Panc1 (cell line): ENCODE measurements around the gene TECPR2. TPM values are rescaled to one million over a fixed set of nuclear protein-coding genes. Genes with fewer than 3 reads are reported as not detected.

Experiments
- ATAC-seq: fragments of 200-7000 bp; cut with Tn5 transposase; 2 replicates; pipeline ENCODE4 v1.9.1; 2020; ENCODE audit warnings: mild to moderate bottlenecking, moderate library complexity
- BruUV-seq: library from RNA; stranded (reverse); fragments of 400-500 nt; replicated peaks from 2 replicates; lab custom pipeline; 2021; lab: Mats Ljungman, UMichigan
- CTCF ChIA-PET: fragments of 300-600 bp; sonication (Branson Sonifier 250); formaldehyde crosslinking; loops from one replicate; lab custom pipeline; 2022; ENCODE audit warnings: antibody characterized with exemption; lab: Charles Lee
- POLR2A ChIA-PET: fragments of 300-600 bp; sonication (Branson Sonifier 250); formaldehyde crosslinking; loops from one replicate; lab custom pipeline; 2022; ENCODE audit warnings: antibody characterized with exemption; lab: Charles Lee
- DNase-seq: peaks from one replicate; pipeline ENCODE4 v3.0.0-alpha.2; 2010; ENCODE audit warnings: low read depth, low spot score
- H3K27ac ChIP-seq: 2 replicates; pipeline ENCODE4 v1.5.1; 2011; ENCODE audit warnings: mild to moderate bottlenecking, low read length, inconsistent platforms
- H3K27me3 ChIP-seq: fragments of 200-500 bp; sonication (Bioruptor generic); 2 replicates; pipeline ENCODE4 v1.6.0; 2014; ENCODE audit warnings: low read length, inconsistent platforms; ENCODE audit not compliant: control insufficient read depth, insufficient read depth
- H3K36me3 ChIP-seq: fragments of 200-500 bp; sonication (Bioruptor generic); 2 replicates; pipeline ENCODE4 v1.5.1; 2014; ENCODE audit warnings: inconsistent platforms, mild to moderate bottlenecking, low read length, moderate library complexity; ENCODE audit not compliant: control insufficient read depth, insufficient read depth
- H3K4me1 ChIP-seq: 2 replicates; pipeline ENCODE4 v1.5.1; 2011; ENCODE audit warnings: inconsistent platforms, mild to moderate bottlenecking, low read length, moderate library complexity; ENCODE audit not compliant: control insufficient read depth, insufficient read depth
- H3K4me3 ChIP-seq, 2 experiments: 2 replicates each; pipeline ENCODE4 v1.5.1; 2011 to 2012; ENCODE audit warnings: low read depth in 2 of 2, low read length in 2 of 2, mild to moderate bottlenecking in 2 of 2, inconsistent platforms in 1 of 2, moderate library complexity in 1 of 2
- H3K9me3 ChIP-seq: fragments of 200-500 bp; sonication (Bioruptor generic); 2 replicates; pipeline ENCODE4 v1.5.1; 2014; ENCODE audit warnings: low read depth, mild to moderate bottlenecking, inconsistent platforms, low read length, moderate library complexity; ENCODE audit not compliant: control insufficient read depth, insufficient read depth
- CTCF ChIP-seq: fragments of 450-650 bp; IDR thresholded peaks from 2 replicates; pipeline ENCODE4 v1.5.1; 2017; ENCODE audit warnings: mild to moderate bottlenecking
- POLR2AphosphoS5 ChIP-seq: IDR thresholded peaks from 2 replicates; pipeline ENCODE4 v1.6.1; 2012; ENCODE audit warnings: mild to moderate bottlenecking, low read depth, low read length, moderate library complexity
- REST ChIP-seq, 2 experiments: IDR thresholded peaks; 2 replicates each; pipeline ENCODE4 v1.6.1; 2011 to 2012; ENCODE audit warnings: low read depth in 2 of 2, control low read depth in 1 of 2, low read length in 1 of 2, mild to moderate bottlenecking in 1 of 2, moderate library complexity in 1 of 2; ENCODE audit not compliant: insufficient read depth in 1 of 2
- SIN3A ChIP-seq: IDR thresholded peaks from 2 replicates; pipeline ENCODE4 v1.6.1; 2012; ENCODE audit warnings: low read depth, mild to moderate bottlenecking, low read length, moderate library complexity, borderline replicate concordance; ENCODE audit not compliant: insufficient read depth
- TCF7L2 ChIP-seq: IDR thresholded peaks from 2 replicates; pipeline ENCODE4 v1.6.1; 2011; ENCODE audit warnings: mild to moderate bottlenecking, low read depth, low read length, inconsistent platforms
- in situ Hi-C: cut with HindIII; loops from 2 replicates; pipeline ENCODE4 v1.10.0; 2016; ENCODE audit warnings: low sequenced_read_pairs, low pct_unique_long_range_greater_than_20kb
- intact Hi-C: fragments of 100-400 bp; cut with micrococcal nuclease; formaldehyde crosslinking; loops from one replicate; pipeline ENCODE4 v1.10.0; 2022; ENCODE audit not compliant: unreplicated experiment
- total RNA-seq: library from RNA; stranded (reverse); gene quantifications from one replicate; pipeline ENCODE4 v1.2.1, GENCODE V29; 2021; ENCODE audit not compliant: unreplicated experiment

TECPR2 gene
- total RNA-seq, 1 experiment from 2014 or later = 15.5 TPM

DNA sequence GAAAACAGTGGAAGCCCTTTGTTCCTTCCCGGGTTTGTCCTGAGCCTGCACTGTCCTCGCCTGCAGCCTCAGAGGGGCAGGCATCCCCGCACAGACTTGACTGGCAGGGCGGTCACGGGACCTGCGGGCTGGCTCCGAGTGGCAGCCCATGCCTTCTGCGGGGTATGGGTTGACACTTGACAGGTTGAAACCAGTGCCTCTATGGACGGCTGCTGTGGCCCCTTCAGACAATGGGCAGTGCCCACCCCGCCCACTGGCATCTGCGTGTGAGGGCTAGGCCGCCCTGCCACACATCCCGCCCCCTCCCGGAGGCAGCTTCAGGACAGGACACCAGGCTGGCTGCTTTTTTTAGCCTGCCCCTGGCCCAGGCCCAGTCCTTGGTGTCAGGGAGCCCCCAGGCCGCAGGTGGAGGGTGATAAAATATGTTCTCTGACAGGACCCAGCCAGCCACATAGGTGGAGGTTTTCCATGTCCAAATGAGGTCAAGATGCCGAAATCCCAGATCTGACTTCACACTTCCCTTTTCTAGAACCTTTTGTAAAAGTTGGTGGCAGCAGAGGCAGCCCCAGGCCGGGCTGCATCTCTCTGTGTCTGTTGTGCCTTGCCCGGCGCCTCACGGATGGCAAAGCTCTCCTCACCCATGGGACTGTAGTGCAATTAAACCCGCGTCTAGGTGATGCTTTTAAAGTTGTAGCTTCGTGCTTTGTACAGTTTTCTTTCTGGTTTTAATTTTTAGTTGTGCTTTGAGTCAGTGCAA is 136.8 kb downstream of the TECPR2 start:
- H3K4me3 ChIP-seq = no peak overlapping the region
- H3K4me1 ChIP-seq = no peaks in the 10 kb centered on the region
- TF ChIP-seq POLR2AphosphoS5 = no peak
- TF ChIP-seq CTCF = no peak
- no peak for TF ChIP-seq TCF7L2
- TF ChIP-seq SIN3A = no peak
- TF ChIP-seq REST (IDR thresholded peaks at IDR 0.05; ENCODE audit: insufficient read depth in 1 of 2, low read depth in 2 of 2, low read length in 1 of 2) = no peak
- BruUV-seq = no TSS peak
- DNase-seq = no peak
- ChIA-PET POLR2A (no interaction called here), CTCF (no interaction called here)
- in situ Hi-C loops = no loop called here
- no peaks in the 10 kb centered on the region for H3K9me3 ChIP-seq
- no peaks in the 10 kb centered on the region for H3K27me3 ChIP-seq
- no peaks in the 10 kb centered on the region for H3K36me3 ChIP-seq
- no peak for ATAC-seq
- no peak overlapping the region for H3K27ac ChIP-seq
- intact Hi-C loops = no loop called here

- BruUV-seq = no TSS peak
- Histone ChIP-seq H3K4me3 (no peak overlapping the region), H3K4me1 (no peaks in the 10 kb centered on the region), H3K27me3 (no peaks in the 10 kb centered on the region), H3K36me3 (no peaks in the 10 kb centered on the region), H3K9me3 (no peaks in the 10 kb centered on the region), H3K27ac (no peak overlapping the region)
- ChIA-PET POLR2A (no interaction called here), CTCF (interaction anchor here (0.6 kb wide), 1 partner anchor 94 kb away, joined by 7 read pairs; no protein-coding TSS in a partner anchor)
- TF ChIP-seq REST (IDR thresholded peaks at IDR 0.05; ENCODE audit: insufficient read depth in 1 of 2, low read depth in 2 of 2, low read length in 1 of 2) (no peak), POLR2AphosphoS5 (no peak), TCF7L2 (no peak)
- DNase-seq (no peak), ATAC-seq (no peak)
- intact Hi-C loops = no loop called here
- in situ Hi-C loops = no loop called here
These were observed 137.5 kb downstream of the TECPR2 start for GRCh38 chr14:102500158-102500662.
